Measurements from ENCODE around the gene CFB.

CFB gene

DNA sequence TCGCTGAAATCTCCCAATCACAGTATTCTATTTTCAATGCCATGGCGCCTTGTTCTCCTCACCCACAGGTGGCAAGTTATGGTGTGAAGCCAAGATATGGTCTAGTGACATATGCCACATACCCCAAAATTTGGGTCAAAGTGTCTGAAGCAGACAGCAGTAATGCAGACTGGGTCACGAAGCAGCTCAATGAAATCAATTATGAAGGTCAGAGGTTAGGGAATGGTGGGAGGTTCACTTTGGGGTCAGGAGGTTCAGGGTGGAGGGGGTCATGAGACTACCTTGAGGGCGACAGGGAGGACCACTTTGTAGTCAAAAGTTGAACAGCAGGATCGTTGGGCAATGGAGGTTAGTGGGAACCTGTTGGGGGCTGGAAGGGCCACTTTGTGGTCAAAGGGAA lies 2.4 kb downstream of the CFB start:
- DNase-seq (ENCODE audit: low read depth in 2 of 2): no peak

DNA sequence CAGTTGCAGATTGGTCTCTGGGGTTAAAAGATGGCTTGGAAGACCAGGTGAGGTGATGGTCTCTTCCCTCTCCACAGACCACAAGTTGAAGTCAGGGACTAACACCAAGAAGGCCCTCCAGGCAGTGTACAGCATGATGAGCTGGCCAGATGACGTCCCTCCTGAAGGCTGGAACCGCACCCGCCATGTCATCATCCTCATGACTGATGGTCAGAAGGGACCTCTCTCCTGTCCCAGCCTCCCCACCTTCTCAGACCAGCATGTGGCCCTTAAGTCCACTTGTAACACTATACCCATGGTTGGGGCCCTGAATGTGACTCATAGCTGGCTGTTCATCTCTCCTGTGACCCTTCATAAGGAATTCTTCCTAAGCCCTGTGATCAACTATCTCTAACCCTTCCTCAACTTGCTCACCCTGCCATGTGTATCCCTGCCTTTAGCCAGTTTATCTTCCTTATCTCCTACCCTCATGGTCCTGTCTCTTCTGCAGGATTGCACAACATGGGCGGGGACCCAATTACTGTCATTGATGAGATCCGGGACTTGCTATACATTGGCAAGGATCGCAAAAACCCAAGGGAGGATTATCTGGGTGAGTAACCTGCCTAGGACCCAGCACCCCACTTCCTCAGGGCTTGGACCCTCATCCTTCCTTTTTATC lies 3.0 kb downstream of the CFB start:
- DNase-seq (ENCODE audit: low read depth in 2 of 2): no peak

DNA sequence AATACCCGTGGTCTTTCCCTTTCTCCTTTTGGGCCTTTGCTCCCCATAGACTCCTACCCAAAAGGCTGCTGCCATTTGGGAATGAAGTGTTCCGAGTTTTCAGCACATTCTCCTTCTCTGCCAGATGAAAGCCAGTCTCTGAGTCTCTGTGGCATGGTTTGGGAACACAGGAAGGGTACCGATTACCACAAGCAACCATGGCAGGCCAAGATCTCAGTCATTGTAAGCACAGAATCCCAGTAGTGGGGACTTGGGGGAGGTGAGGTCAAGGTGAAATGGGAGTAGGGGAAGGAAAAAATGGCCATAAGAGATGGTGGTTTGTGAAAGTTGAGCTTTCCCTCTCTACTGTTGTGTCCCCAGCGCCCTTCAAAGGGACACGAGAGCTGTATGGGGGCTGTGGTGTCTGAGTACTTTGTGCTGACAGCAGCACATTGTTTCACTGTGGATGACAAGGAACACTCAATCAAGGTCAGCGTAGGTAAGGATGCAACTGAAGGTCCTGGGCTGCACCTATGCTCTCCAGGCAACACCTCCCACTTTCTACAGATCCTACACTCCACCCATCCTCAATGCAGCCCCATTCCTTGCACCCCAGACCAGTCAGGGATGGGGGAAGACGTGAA lies 4.1 kb downstream of the CFB start:
- no peak for DNase-seq (ENCODE audit: low read depth in 2 of 2)

- DNase-seq (ENCODE audit: low read depth in 2 of 2): peak in 1 of 2 experiments; percentile 17
Observed at GRCh38 chr6:31952140-31952805, 6.4 kb downstream of the CFB start.

- no peak for DNase-seq (ENCODE audit: low read depth in 2 of 2)
Observed at GRCh38 chr6:31952890-31953289, 7.0 kb downstream of the CFB start.

- no peak for DNase-seq (ENCODE audit: low read depth in 2 of 2)
Observed at GRCh38 chr6:31954511-31954910, 8.6 kb downstream of the CFB start.

DNA sequence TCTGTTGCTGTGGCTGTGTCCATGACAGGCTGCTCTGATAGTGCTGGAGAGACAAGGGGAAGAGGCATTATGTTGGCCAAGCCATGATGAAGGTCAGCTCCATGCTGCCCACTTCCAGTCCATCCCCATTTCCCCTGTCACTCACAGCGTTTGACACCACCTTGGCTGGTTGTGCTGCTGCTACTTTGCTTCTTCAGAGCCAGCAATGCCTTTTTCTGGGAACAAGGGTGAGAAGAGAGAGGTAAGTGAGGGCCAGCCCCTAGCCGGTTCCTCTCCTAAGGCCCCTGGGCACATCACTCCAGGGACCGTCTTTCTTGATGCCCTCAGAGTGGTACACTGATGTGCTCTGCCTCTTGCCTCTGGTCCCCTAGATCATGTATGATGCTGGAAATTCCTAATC lies 10.9 kb downstream of the CFB start:
- DNase-seq (ENCODE audit: low read depth in 2 of 2): no peak

DNA sequence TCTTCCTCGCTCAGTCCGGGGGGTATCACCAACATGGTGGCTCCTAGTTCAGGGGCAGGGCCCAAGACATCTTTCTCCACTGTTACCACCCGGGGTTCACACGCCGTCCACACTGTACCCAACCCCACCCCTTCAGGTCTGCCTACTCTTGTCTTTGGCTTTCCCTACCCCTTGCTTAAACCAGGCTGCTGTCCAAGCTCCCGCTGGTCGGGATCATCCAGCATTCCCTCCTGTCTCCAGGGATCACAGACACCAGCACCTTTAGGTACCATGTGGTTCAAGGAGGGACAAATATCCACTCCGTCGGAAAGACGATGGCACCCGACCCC lies 12.5 kb downstream of the CFB start:
- DNase-seq (ENCODE audit: low read depth in 2 of 2): no peak

DNA sequence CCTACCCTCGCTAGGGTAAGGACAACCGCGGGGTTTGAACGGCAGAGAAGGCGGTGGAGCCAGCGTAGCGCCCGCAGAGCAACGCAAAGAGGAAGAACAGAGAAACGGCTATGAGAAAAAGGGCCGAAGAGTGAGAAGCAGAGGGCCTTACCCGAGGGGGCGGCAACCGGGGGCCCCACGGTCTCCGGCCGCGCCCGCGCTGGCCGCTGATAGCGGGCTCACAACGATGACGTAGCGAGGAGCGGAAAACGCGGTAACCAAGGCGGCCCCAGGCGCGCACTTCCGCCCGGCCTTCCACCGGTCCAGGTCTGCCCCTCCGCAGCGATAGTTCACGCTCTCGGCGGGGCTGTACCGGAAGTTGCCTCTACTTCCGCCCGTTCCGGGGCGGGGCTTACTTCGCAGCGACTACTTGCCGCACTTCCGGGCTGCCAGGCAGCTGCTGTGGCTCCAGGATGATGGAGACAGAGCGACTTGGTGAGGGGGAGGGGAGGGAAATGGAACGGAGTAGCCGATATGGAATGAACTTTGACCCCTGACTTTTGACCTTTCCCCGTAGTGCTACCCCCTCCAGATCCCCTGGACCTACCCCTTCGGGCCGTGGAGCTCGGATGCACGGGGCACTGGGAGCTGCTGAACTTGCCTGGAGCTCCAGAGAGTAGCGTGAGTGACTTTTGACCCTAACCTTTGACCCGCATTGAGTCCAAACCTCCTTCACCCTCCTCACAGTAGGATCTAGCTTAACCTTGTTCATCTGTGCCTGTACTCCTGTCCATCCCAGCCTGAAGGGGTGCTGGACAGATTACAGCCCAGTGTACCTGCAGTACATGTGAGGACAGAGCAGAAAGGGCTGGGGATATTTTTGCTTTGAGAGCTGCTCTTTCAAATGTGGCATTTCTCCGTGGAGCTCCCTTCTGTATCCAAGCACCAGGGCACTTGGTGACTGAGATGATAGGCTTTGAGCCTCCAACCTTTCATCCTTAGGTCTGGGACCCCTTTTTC lies 13.1 kb downstream of the CFB start, which contains the start of the genes NELFE and SKIC2:
NELFE (minus strand) TSS at position 231 of the 999 bp plus-strand sequence. CDS start 525 bp downstream, outside the sequence.
SKIC2 (plus strand) TSS at position 435 of the 999 bp plus-strand sequence; CDS start at position 453, 18 bp downstream.
- peak; percentile 97 to 98 for DNase-seq (ENCODE audit: low read depth in 2 of 2)

- no peak for DNase-seq (ENCODE audit: low read depth in 2 of 2)
Observed at GRCh38 chr6:31961616-31962015, 15.7 kb downstream of the CFB start.

DNA sequence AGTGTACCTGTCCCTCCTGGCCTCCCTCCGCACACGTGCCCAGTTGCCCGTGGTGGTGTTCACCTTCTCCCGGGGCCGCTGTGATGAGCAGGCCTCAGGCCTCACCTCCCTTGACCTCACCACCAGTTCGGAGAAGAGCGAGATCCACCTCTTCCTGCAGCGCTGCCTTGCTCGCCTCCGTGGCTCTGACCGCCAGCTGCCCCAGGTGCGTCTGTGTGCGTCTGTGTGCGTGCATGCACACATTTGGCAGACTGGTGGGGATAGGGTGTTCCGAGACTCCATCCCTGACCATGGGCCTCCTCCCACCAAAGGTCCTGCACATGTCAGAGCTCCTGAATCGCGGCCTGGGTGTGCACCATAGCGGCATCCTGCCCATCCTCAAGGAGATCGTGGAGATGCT lies 18.0 kb downstream of the CFB start:
- no peak for DNase-seq (ENCODE audit: low read depth in 2 of 2)

DNA sequence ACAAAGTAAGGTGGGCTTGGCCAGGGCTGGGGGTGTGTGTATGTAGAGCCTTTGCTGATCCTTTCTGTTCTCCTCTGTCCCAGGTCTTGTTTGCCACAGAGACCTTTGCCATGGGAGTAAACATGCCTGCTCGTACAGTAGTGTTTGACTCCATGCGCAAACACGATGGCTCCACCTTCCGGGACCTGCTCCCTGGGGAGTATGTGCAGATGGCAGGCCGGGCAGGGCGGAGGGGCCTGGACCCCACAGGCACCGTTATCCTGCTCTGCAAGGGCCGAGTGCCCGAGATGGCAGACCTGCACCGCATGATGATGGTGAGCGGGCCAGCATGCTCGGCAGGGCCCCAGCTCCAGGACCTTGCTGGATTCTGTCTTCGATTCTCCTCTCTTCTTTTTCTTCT lies 19.8 kb downstream of the CFB start:
- no peak for DNase-seq (ENCODE audit: low read depth in 2 of 2)

- DNase-seq (ENCODE audit: low read depth in 2 of 2): no peak
Observed at GRCh38 chr6:31966506-31966905, 20.6 kb downstream of the CFB start.

- no peak for DNase-seq (ENCODE audit: low read depth in 2 of 2)
Observed at GRCh38 chr6:31966997-31967925, 21.4 kb downstream of the CFB start.

DNA sequence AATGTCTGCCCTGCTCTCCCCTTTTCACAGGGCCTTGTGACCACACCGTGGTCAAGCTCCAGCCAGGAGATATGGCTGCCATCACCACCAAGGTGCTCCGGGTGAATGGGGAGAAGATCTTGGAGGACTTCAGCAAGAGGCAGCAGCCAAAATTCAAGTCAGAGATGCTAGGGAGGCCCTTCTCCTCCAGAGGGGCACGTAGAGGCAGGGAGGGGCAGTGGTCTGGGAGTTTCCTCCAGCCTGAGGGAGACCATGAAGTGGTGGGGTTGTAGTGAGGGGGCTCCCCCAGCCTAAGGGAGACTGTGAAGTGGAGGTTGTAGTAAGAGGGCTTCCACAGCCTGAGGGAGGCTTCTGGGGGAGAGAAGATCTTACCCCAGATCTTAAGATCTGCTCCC lies 22.0 kb downstream of the CFB start:
- no peak for DNase-seq (ENCODE audit: low read depth in 2 of 2)

DNA sequence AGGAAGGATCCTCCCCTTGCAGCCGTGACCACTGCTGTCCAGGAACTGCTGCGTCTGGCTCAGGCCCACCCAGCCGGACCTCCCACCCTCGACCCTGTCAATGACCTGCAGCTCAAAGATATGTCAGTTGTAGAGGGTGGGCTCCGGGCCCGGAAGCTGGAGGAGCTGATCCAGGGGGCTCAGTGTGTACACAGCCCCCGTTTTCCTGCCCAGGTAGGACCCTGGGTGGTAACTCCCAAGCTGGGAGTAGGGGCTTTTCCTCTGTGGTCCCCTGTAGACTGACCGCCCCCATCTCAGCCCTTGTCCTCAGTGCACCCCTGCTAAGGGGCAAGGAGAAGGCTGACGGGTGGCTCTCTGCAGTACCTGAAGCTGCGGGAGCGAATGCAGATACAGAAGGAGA lies 22.4 kb downstream of the CFB start:
- no peak for DNase-seq (ENCODE audit: low read depth in 2 of 2)

DNA sequence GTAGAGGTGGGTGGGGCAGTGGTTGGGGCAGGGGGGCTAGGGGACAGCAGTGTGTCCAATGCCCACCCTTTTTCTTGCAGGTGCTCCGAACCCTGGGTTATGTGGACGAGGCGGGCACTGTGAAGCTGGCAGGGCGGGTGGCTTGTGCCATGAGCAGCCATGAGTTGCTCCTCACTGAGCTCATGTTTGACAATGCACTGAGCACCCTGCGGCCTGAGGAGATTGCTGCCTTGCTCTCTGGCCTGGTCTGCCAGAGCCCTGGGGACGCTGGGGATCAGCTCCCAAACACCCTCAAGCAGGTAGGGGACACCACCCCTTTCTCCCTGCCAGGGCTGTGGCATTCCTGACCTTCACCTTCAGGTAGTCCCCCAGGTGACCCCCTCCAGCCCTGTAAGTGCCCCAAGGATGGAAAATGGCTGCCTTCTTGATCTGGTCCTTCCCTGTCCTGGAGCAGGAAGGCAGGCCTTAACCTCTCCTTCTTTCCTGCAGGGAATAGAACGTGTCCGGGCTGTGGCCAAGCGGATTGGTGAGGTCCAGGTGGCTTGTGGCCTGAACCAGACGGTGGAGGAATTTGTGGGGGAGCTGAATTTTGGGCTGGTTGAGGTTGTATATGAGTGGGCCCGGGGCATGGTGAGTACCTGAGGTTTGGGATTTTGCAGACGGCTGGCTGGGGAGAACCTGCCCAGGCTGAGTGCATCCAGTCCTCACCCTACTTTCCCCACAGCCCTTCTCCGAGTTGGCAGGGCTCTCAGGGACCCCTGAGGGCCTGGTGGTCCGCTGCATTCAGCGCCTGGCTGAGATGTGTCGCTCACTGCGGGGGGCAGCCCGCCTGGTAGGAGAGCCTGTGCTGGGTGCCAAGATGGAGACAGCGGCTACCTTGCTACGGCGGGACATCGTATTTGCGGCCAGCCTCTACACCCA lies 23.2 kb downstream of the CFB start:
- no peak for DNase-seq (ENCODE audit: low read depth in 2 of 2)

DNA sequence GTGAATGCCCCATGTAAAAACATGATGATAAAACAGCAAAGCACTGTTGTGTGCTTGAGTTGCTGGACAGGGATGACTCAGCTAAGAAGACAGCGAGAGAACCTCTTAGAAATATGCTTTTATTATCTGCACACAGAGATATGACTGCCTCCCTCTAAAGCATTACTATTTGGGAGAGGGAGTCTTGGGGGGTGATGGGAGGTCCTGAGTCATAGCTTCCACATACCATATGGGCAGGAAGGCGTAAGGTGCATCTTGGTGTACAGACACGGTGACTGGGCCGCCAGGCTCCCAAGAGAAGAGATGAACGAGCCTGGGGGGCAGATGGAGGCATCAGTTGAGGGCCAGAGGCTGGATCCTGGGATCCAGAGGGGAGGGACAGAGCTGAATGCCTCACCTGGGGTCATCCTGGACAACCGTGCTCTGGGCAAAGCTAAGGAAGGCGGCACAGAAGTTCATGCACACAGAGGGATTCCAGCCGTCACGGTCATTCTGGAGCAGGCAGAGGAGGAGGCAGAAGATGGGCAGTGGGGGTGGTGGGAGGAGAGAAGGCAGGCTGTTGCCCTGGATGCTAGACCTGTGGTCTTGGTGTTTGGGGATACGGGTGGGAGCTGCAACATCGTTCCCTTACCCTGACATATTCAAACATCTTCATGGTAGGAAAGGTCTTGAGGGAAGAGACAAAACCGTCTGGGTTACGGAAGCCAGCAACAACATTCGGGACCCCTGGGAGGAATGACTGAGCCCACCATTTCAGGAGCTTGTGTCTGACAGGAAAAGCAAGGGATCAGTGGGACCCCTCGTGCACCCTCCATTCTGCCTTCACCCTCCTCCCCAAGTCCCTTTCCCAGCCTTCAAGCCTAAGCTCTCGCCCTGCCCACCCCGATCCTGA lies 24.1 kb downstream of the CFB start:
- DNase-seq (ENCODE audit: low read depth in 2 of 2): no peak
